ENCODE measurements around the gene ADAMTS13.

- TF ChIP-seq RAD21 (conservative IDR thresholded peaks at IDR 0.05) (no peak), CTCF (IDR thresholded peaks at IDR 0.05; ENCODE audit: poor library complexity, severe bottlenecking) (no peak), POLR2AphosphoS5 (IDR thresholded peaks at IDR 0.05) (no peak), EZH2 (IDR thresholded peaks at IDR 0.05; ENCODE audit: borderline replicate concordance, insufficient read depth, low read length, poor library complexity, severe bottlenecking) (no peak), SMC3 (conservative IDR thresholded peaks at IDR 0.05; ENCODE audit: poor library complexity) (no peak), EP300 (conservative IDR thresholded peaks at IDR 0.05; ENCODE audit: poor library complexity, severe bottlenecking) (no peak)
Observed at GRCh38 chr9:133489253-133490190, 67.4 kb downstream of the ADAMTS13 start.
